Measurements from ENCODE around the gene PIEZO2.

Gene PIEZO2

GRCh38 chr18:11074889-11075288 lies 74.5 kb downstream of the PIEZO2 start:
- no peaks in the 10 kb centered on the region for H3K9me3 ChIP-seq
- no peaks in the 10 kb centered on the region for H3K4me1 ChIP-seq
- TF ChIP-seq, protein P1, sequence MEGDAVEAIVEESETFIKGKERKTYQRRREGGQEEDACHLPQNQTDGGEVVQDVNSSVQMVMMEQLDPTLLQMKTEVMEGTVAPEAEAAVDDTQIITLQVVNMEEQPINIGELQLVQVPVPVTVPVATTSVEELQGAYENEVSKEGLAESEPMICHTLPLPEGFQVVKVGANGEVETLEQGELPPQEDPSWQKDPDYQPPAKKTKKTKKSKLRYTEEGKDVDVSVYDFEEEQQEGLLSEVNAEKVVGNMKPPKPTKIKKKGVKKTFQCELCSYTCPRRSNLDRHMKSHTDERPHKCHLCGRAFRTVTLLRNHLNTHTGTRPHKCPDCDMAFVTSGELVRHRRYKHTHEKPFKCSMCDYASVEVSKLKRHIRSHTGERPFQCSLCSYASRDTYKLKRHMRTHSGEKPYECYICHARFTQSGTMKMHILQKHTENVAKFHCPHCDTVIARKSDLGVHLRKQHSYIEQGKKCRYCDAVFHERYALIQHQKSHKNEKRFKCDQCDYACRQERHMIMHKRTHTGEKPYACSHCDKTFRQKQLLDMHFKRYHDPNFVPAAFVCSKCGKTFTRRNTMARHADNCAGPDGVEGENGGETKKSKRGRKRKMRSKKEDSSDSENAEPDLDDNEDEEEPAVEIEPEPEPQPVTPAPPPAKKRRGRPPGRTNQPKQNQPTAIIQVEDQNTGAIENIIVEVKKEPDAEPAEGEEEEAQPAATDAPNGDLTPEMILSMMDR (IDR thresholded peaks at IDR 0.05; ENCODE audit: low read depth, low read length) = no peak
- DNase-seq = no peak
- no peak overlapping the region for H3K4me3 ChIP-seq (ENCODE audit: low read depth, low read length)
- H3K36me3 ChIP-seq = no peaks in the 10 kb centered on the region
- no peaks in the 10 kb centered on the region for H3K27me3 ChIP-seq

DNA sequence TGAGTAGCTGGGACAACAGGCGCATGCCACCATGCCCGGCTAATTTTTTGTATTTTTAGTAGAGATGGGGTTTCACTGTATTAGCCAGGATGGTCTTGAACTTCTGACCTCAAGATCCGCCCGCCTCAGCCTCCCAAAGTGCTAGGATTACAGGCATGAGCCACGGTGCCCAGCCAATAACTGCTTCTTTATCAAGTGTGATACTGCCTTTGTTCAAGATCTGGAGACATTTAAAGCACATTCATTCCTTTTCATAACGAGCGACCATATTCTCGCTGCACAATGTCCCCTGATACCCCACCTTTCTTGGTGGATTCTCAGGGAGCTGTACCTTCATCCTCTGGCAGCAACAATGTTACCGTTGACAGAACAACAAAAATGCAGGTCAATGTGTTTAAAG lies 75.4 kb downstream of the PIEZO2 start:
- no peak for DNase-seq
- no peaks in the 10 kb centered on the region for H3K4me1 ChIP-seq
- H3K4me3 ChIP-seq (ENCODE audit: low read depth, low read length) = no peak overlapping the region
- no peaks in the 10 kb centered on the region for H3K36me3 ChIP-seq
- no peaks in the 10 kb centered on the region for H3K9me3 ChIP-seq
- TF ChIP-seq, protein P1 (IDR thresholded peaks at IDR 0.05; ENCODE audit: low read depth, low read length) = no peak
- no peaks in the 10 kb centered on the region for H3K27me3 ChIP-seq

DNA sequence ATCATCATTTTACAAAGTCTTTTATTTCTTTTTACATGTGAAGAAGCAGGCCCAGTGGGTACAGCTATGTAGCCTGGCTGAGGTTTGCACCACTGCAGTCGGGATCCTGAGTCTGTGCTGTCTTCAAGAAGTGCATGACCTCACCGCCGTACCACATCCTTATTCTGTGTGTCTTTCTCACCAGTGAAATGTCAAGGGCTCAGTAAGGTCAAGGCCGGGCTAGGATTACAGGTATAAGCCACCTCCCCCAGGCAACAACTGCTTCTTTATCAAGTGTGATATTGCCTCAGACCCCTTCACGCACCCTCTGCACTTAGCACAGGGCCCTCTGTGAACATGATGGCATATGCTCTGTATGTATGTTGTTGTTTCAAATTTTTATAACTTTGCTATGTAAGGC lies 76.7 kb downstream of the PIEZO2 start:
- no peak overlapping the region for H3K4me3 ChIP-seq (ENCODE audit: low read depth, low read length)
- TF ChIP-seq, protein P1 (IDR thresholded peaks at IDR 0.05; ENCODE audit: low read depth, low read length) = no peak
- no peak for DNase-seq
- H3K27me3 ChIP-seq = no peaks in the 10 kb centered on the region
- H3K4me1 ChIP-seq = no peaks in the 10 kb centered on the region
- no peaks in the 10 kb centered on the region for H3K36me3 ChIP-seq
- H3K9me3 ChIP-seq = no peaks in the 10 kb centered on the region

- H3K9me3 ChIP-seq = no peaks in the 10 kb centered on the region
- H3K36me3 ChIP-seq = no peaks in the 10 kb centered on the region
- no peak overlapping the region for H3K4me3 ChIP-seq (ENCODE audit: low read depth, low read length)
- no peaks in the 10 kb centered on the region for H3K4me1 ChIP-seq
- no peak for DNase-seq
- H3K27me3 ChIP-seq = no peaks in the 10 kb centered on the region
- TF ChIP-seq, protein P1 (IDR thresholded peaks at IDR 0.05; ENCODE audit: low read depth, low read length) = no peak
These were observed 78.1 kb downstream of the PIEZO2 start for GRCh38 chr18:11071300-11071699.

DNA sequence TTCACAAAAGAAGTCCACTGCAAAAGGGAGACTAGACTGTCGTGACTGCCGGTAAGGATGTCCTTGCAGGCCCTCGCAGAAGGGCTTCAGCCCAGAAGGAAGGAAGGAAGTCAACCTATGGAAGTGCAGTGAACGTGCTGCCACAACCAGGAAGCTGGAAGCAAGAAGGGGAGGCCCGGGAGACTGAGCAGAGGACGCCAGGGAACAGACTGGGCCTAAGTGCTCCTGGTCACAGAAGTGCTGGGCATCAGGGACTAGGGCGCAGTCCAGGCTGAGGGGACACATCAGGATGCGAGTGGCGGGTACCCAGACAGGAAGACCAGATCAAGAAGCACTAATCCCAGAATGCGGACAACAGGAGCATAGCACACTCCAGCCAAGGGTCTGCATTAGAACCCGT lies 78.8 kb downstream of the PIEZO2 start:
- no peaks in the 10 kb centered on the region for H3K27me3 ChIP-seq
- no peaks in the 10 kb centered on the region for H3K4me1 ChIP-seq
- H3K36me3 ChIP-seq = no peaks in the 10 kb centered on the region
- no peak for DNase-seq
- H3K9me3 ChIP-seq = no peaks in the 10 kb centered on the region
- TF ChIP-seq, protein P1 (IDR thresholded peaks at IDR 0.05; ENCODE audit: low read depth, low read length) = no peak
- no peak overlapping the region for H3K4me3 ChIP-seq (ENCODE audit: low read depth, low read length)

DNA sequence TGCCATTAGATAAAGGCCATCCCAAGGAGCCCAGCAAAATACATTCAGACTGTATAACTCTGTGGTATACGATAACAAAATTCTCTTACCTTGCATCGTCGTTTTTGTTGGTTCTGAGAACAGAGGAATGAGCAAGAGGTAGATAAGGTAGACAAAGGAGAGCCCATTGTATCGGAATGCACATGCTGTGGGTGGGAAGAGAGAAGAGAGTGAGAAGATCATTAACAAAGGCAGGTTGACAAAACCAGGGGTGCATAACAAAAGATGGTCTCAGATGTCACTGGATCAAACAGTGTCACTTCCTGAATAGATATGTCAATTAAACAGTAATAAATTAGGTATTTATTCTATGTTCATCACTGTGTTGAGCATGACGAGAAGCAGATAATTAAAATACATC lies 83.3 kb downstream of the PIEZO2 start:
- Histone ChIP-seq H3K9me3 (no peaks in the 10 kb centered on the region), H3K36me3 (no peaks in the 10 kb centered on the region), H3K27me3 (no peaks in the 10 kb centered on the region), H3K4me3 (ENCODE audit: low read depth, low read length) (no peak overlapping the region), H3K4me1 (no peaks in the 10 kb centered on the region)
- no peak for DNase-seq
- TF ChIP-seq, protein P1 (IDR thresholded peaks at IDR 0.05; ENCODE audit: low read depth, low read length) = no peak
